GM12874 (cell line): ENCODE measurements around the gene RAB11FIP3.

ENCODE experiments used
- CTCF ChIP-seq: IDR thresholded peaks from 2 replicates; pipeline ENCODE4 v1.5.1; 2011; ENCODE audit warnings: low read depth, mild to moderate bottlenecking, control low read depth, low read length, moderate library complexity; ENCODE audit not compliant: insufficient read depth

Gene RAB11FIP3

DNA sequence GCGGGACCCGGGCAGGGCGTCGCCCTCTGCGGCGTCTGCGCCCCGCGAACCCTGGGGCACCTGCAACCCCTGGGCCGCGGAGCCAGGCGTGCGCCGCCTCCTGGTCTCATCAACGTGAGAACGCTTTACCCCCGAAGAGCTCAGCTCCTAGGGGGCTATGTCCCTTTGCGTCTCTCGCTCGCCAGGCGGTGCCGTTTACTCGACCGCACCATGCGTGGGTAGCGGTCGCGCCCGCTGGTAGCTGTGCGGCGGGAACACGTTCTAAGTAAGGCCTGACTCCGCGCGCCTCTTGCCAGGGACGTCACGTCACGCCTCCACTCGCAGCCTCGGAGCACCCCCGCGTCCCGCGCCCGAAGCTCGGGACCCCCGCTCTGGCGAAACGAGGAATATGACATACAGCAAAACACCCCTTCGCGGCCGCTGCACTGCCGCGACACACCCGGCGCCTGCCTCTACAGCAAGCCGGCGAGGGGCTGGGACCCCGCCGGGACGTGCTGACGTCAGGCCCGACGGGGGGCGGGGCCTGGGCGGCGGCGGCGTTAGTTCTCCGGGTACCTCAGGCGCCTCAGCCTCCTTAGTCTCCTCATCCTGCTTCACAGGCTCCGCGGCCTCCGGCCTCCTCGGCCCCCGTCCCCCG, at the start of gene RAB11FIP3:
Gene RAB11FIP3, plus strand, starts transcription at position 568 of the 637 bp plus-strand sequence. CDS start 358 bp downstream, outside the sequence.
- TF ChIP-seq CTCF, result peak; percentile 30; the same call in 1 of the 2 replicates

GRCh38 chr16:375927-376816, 49.3 kb upstream of the RAB11FIP3 start:
- TF ChIP-seq CTCF, result no peak

DNA sequence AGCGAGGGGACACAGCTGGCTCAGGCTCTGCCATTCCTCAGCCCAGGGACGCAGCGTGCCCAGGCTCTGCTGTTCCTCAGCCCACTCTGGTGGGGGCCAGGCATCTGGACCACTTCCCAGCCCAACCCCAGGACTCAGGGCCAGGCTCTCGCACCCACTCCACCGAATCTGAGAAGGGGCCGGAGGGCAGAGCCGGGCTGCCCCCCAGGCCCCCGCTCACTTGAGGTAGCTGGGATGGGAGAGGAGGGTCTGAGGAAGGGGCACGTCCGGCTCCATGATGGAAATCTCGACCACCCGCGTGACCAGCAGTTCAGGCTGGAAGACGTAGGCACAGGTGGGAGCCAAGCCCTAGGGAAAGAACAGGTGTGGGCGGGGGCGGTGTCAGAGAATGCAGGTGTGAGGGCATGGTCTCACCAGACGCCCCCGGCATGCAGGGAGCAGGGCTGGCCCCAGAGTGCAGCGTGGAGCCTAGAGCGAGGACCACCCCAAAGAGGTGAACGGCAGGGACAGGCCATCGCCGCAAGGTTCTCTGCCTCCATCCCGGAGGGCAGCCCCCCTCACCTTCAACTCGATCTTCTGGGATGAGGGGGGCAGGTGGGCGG, 48.5 kb upstream of the RAB11FIP3 start:
- no peak for TF ChIP-seq CTCF

- no peak for TF ChIP-seq CTCF
Observed at GRCh38 chr16:377419-377951, 48.0 kb upstream of the RAB11FIP3 start.

- TF ChIP-seq CTCF, result no peak
Observed at GRCh38 chr16:378821-379182, 46.6 kb upstream of the RAB11FIP3 start.

- TF ChIP-seq CTCF, result no peak
Observed at GRCh38 chr16:379183-379960, 46.1 kb upstream of the RAB11FIP3 start.
